Measurements from ENCODE around the gene ERICH3. TPM values are rescaled to one million over a fixed set of nuclear protein-coding genes. Genes with fewer than 3 reads are reported as not detected.

The ERICH3 gene
- total and polyA plus RNA-seq, 10 of the 15 experiments (the other 5 are each of a cell fraction or from before 2014, with no cell fraction given), result 0.03 to 0.09 (median 0.08) TPM; not detected in 7

- no peak for TF ChIP-seq ZBTB4 (CRISPR knock-in tag; IDR thresholded peaks at IDR 0.05)
- TF ChIP-seq IKZF2 (IDR thresholded peaks at IDR 0.05), result no peak
These were observed 149.6 kb downstream of the ERICH3 start (continued) for GRCh38 chr1:74523873-74524480.

GRCh38 chr1:74522148-74522547 lies 151.4 kb downstream of the ERICH3 start:
- SMC1A ChIA-PET (ENCODE audit: uncharacterized antibody, unreplicated experiment), result no interaction called here
- RAD21 ChIA-PET (ENCODE audit: unreplicated experiment), result no interaction called here
- BruUV-seq (replicated peaks), result no TSS peak

More at GRCh38 chr1:74522148-74522547, 151.4 kb downstream of the ERICH3 start:
- no peaks in the 10 kb centered on the region for H3K79me2 ChIP-seq (ENCODE audit: control insufficient read depth, insufficient read depth, low read length)
- CTCF ChIA-PET, result no interaction called here
- H2AFZ ChIP-seq (ENCODE audit: control insufficient read depth, low read depth, low read length), result no peak overlapping the region
- ATAC-seq, result no peak
- in situ Hi-C loops (cut with MboI) (no loop called here), intact Hi-C loops (cut with micrococcal nuclease; ENCODE audit: unreplicated experiment) (no loop called here)
- no peak overlapping the region for H3K4me3 ChIP-seq
- no peaks in the 10 kb centered on the region for H3K36me3 ChIP-seq (ENCODE audit: control insufficient read depth in 2 of 2, insufficient read depth in 2 of 2, low read length in 1 of 2)
- 40% methylated on average over 4 of the region's 4 CpGs for WGBS (ENCODE audit: insufficient coverage, insufficient replicate concordance, low lambda C conversion rate, missing lambda C conversion rate)
- H3K9ac ChIP-seq (ENCODE audit: control insufficient read depth, insufficient read depth, low read length), result no peak overlapping the region
- TF ChIP-seq PML (IDR thresholded peaks at IDR 0.05; ENCODE audit: low read length) (no peak), NR2F1 (conservative IDR thresholded peaks at IDR 0.05) (no peak), CUX1 (IDR thresholded peaks at IDR 0.05; ENCODE audit: insufficient replicate concordance, low read depth, low read length) (no peak), PBX3 (IDR thresholded peaks at IDR 0.05; ENCODE audit: insufficient replicate concordance, low read depth, low read length) (no peak), ZNF217 (IDR thresholded peaks at IDR 0.05) (no peak)
- no peaks in the 10 kb centered on the region for H3K4me1 ChIP-seq (ENCODE audit: control insufficient read depth, insufficient read depth, low read length)
- no peaks in the 10 kb centered on the region for H3K9me3 ChIP-seq (replicated peaks; ENCODE audit: control insufficient read depth, insufficient read depth, low read length)
- no peak overlapping the region for H3K4me2 ChIP-seq (ENCODE audit: control insufficient read depth, insufficient read depth)
- H3K27me3 ChIP-seq (replicated peaks in 1 of 2; ENCODE audit: control insufficient read depth in 2 of 2, insufficient read depth in 2 of 2, low read length in 1 of 2), result no peaks in the 10 kb centered on the region; a peak in 1 of 4 replicates
- DNase-seq (ENCODE audit: low read depth, low spot score), result no peak
- POLR2A ChIA-PET, result no interaction called here
- FAIRE-seq, result no peak
- H3K27ac ChIP-seq (ENCODE audit: control insufficient read depth, insufficient read depth), result no peak overlapping the region
- H4K20me1 ChIP-seq (ENCODE audit: control insufficient read depth, insufficient read depth), result no peaks in the 10 kb centered on the region
